ENCODE results near the gene ZNF276.
"Not testable (repeated sequence)": the region's sequence is repeated elsewhere in the genome, so short reads cannot be mapped to it uniquely, and the experiment has no call there.

ZNF276 gene

DNA sequence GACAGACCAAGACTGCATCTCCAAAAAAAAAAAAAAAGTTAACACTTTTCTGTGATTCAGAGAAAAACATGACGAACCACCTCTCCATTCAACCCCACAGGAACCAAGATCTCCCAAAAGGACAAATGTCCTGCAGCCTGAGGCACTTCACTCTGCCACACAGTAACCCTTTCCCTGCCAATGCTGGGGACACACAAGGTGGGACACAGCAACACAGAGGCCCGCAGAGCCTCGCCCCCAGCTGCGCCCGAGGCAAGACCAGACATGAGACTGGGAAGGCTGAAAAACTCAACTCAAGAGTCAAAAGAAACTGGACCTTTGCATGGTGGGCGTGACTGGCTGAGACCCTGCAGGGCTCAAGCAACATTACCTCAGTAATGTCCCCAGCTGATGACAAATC lies 61.2 kb downstream of the ZNF276 start:
- Histone ChIP-seq H3K4me1 (ENCODE audit: insufficient read depth, low read length) (no peaks in the 10 kb centered on the region), H3K79me2 (ENCODE audit: insufficient read depth, low read length) (peaks cover 2% of the 10 kb centered on the region; the same call in 1 of the 2 replicates), H3K4me3 (ENCODE audit: low read depth in 1 of 2, low read length in 2 of 2) (no peak overlapping the region), H3K4me2 (ENCODE audit: insufficient read depth, low read length) (no peak overlapping the region), H3K27me3 (ENCODE audit: insufficient read depth, low read length, poor library complexity) (no peaks in the 10 kb centered on the region), H3K9ac (ENCODE audit: low read depth, low read length) (no peak overlapping the region), H4K20me1 (ENCODE audit: insufficient read depth, low read length) (peaks cover 7% of the 10 kb centered on the region; the same call in 1 of the 2 replicates), H3K36me3 (ENCODE audit: insufficient read depth, low read length) (peaks cover 92% of the 10 kb centered on the region), H3K9me3 (ENCODE audit: insufficient read depth, low read length, severe bottlenecking) (no peaks in the 10 kb centered on the region), H2AFZ (ENCODE audit: low read depth, low read length) (no peak overlapping the region), H3K27ac (ENCODE audit: low read length) (no peak overlapping the region)
- no peak for TF ChIP-seq CTCF (IDR thresholded peaks at IDR 0.05; ENCODE audit: borderline replicate concordance, extremely low read depth, low read length, poor library complexity, severe bottlenecking)
- no peak for TF ChIP-seq EZH2 (IDR thresholded peaks at IDR 0.05; ENCODE audit: borderline replicate concordance, low read depth, low read length, severe bottlenecking)
- no peak for DNase-seq
- ATAC-seq (ENCODE audit: insufficient read depth, low read depth), result no peak

GRCh38 chr16:89783952-89784351 lies 62.6 kb downstream of the ZNF276 start:
- H3K27ac ChIP-seq (ENCODE audit: low read length); H3K79me2 ChIP-seq (ENCODE audit: insufficient read depth, low read length); H3K27me3 ChIP-seq (ENCODE audit: insufficient read depth, low read length, poor library complexity); H3K9me3 ChIP-seq (ENCODE audit: insufficient read depth, low read length, severe bottlenecking); H2AFZ ChIP-seq (ENCODE audit: low read depth, low read length); H3K4me1 ChIP-seq (ENCODE audit: insufficient read depth, low read length); H3K4me3 ChIP-seq (ENCODE audit: low read depth in 1 of 2, low read length in 2 of 2); DNase-seq; H4K20me1 ChIP-seq (ENCODE audit: insufficient read depth, low read length); H3K4me2 ChIP-seq (ENCODE audit: insufficient read depth, low read length); H3K9ac ChIP-seq (ENCODE audit: low read depth, low read length); ATAC-seq (ENCODE audit: insufficient read depth, low read depth): not testable (repeated sequence)
- peaks cover 92% of the 10 kb centered on the region for H3K36me3 ChIP-seq (ENCODE audit: insufficient read depth, low read length)

DNA sequence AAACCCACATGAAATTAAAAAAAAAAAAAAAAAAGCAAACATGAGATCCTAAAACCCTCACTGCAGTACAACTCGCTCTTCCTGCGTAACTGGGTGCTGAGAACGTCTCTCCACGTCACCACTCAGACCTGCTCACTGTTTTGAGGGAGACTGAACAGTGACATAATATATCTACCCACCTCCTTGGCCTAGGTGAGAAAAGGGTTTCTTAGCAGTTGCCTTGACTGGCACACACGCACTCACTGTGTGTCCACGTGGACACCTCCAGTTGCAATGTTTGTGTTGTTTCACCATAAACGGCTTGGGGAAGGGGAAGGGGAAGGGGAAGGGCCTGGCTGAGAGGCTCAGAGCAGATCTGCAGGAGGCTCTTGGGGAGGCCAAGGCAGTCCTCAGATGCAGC lies 63.1 kb downstream of the ZNF276 start:
- no peak overlapping the region for H3K4me2 ChIP-seq (ENCODE audit: insufficient read depth, low read length)
- DNase-seq (no peak), ATAC-seq (ENCODE audit: insufficient read depth, low read depth) (no peak)
- H3K79me2 ChIP-seq (ENCODE audit: insufficient read depth, low read length), result peaks cover 12% of the 10 kb centered on the region; the same call in 1 of the 2 replicates
- H3K36me3 ChIP-seq (ENCODE audit: insufficient read depth, low read length), result peaks cover 92% of the 10 kb centered on the region
- no peak for TF ChIP-seq CTCF (IDR thresholded peaks at IDR 0.05; ENCODE audit: borderline replicate concordance, extremely low read depth, low read length, poor library complexity, severe bottlenecking)
- TF ChIP-seq EZH2 (IDR thresholded peaks at IDR 0.05; ENCODE audit: borderline replicate concordance, low read depth, low read length, severe bottlenecking), result no peak
- H3K9ac ChIP-seq (ENCODE audit: low read depth, low read length), result no peak overlapping the region
- no peaks in the 10 kb centered on the region for H3K27me3 ChIP-seq (ENCODE audit: insufficient read depth, low read length, poor library complexity)
- no peak overlapping the region for H3K27ac ChIP-seq (ENCODE audit: low read length)
- no peaks in the 10 kb centered on the region for H3K4me1 ChIP-seq (ENCODE audit: insufficient read depth, low read length)
- no peak overlapping the region for H3K4me3 ChIP-seq (ENCODE audit: low read depth in 1 of 2, low read length in 2 of 2)
- no peak overlapping the region for H2AFZ ChIP-seq (ENCODE audit: low read depth, low read length)
- H3K9me3 ChIP-seq (ENCODE audit: insufficient read depth, low read length, severe bottlenecking), result no peaks in the 10 kb centered on the region
- H4K20me1 ChIP-seq (ENCODE audit: insufficient read depth, low read length), result peaks cover 7% of the 10 kb centered on the region; the same call in 1 of the 2 replicates

GRCh38 chr16:89785523-89786155 lies 64.3 kb downstream of the ZNF276 start:
- no peaks in the 10 kb centered on the region for H3K4me1 ChIP-seq (ENCODE audit: insufficient read depth, low read length)
- no peak overlapping the region for H3K9ac ChIP-seq (ENCODE audit: low read depth, low read length)
- ATAC-seq (ENCODE audit: insufficient read depth, low read depth), result no peak
- H2AFZ ChIP-seq (ENCODE audit: low read depth, low read length), result no peak overlapping the region
- H3K36me3 ChIP-seq (ENCODE audit: insufficient read depth, low read length), result peaks cover 90% of the 10 kb centered on the region
- H3K4me2 ChIP-seq (ENCODE audit: insufficient read depth, low read length), result no peak overlapping the region
- no peak for DNase-seq
- peaks cover 7% of the 10 kb centered on the region; the same call in 1 of the 2 replicates for H4K20me1 ChIP-seq (ENCODE audit: insufficient read depth, low read length)
- peaks cover 19% of the 10 kb centered on the region; the same call in 1 of the 2 replicates for H3K79me2 ChIP-seq (ENCODE audit: insufficient read depth, low read length)
- TF ChIP-seq EZH2 (IDR thresholded peaks at IDR 0.05; ENCODE audit: borderline replicate concordance, low read depth, low read length, severe bottlenecking) (no peak), CTCF (IDR thresholded peaks at IDR 0.05; ENCODE audit: borderline replicate concordance, extremely low read depth, low read length, poor library complexity, severe bottlenecking) (no peak)
- no peaks in the 10 kb centered on the region for H3K9me3 ChIP-seq (ENCODE audit: insufficient read depth, low read length, severe bottlenecking)
- no peaks in the 10 kb centered on the region for H3K27me3 ChIP-seq (ENCODE audit: insufficient read depth, low read length, poor library complexity)
- no peak overlapping the region for H3K27ac ChIP-seq (ENCODE audit: low read length)
- H3K4me3 ChIP-seq (ENCODE audit: low read depth in 1 of 2, low read length in 2 of 2), result no peak overlapping the region
